ENCODE measurements around the gene ASIC3.

ASIC3 gene

DNA sequence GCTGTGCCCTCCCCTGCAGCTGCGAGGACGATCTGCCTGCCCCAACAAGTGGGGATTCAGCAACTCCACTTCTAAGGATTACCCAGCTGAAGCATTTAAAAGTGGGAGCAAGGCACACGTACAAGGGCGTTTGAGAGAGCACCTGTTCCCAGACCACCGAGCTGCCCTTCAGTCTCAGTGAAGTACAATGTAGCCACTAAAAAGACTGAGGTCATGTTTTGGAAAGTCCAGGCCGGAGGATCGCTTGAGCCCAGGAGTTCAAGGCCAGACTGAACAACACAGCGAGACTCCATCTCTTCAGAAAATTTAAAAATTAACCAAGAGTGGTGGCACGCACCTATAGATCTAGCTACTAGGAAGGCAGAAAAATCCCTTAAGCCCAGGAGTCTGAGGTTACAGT is 42.8 kb upstream of the ASIC3 start:
- no peak for DNase-seq (ENCODE audit: low read depth)
- H3K4me3 ChIP-seq (ENCODE audit: control insufficient read depth, low read depth, low read length) = no peak overlapping the region
- TF ChIP-seq, protein P1, sequence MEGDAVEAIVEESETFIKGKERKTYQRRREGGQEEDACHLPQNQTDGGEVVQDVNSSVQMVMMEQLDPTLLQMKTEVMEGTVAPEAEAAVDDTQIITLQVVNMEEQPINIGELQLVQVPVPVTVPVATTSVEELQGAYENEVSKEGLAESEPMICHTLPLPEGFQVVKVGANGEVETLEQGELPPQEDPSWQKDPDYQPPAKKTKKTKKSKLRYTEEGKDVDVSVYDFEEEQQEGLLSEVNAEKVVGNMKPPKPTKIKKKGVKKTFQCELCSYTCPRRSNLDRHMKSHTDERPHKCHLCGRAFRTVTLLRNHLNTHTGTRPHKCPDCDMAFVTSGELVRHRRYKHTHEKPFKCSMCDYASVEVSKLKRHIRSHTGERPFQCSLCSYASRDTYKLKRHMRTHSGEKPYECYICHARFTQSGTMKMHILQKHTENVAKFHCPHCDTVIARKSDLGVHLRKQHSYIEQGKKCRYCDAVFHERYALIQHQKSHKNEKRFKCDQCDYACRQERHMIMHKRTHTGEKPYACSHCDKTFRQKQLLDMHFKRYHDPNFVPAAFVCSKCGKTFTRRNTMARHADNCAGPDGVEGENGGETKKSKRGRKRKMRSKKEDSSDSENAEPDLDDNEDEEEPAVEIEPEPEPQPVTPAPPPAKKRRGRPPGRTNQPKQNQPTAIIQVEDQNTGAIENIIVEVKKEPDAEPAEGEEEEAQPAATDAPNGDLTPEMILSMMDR (IDR thresholded peaks at IDR 0.05; ENCODE audit: control insufficient read depth, insufficient read depth, low read depth, low read length, missing control alignments) = no peak

- no peak for DNase-seq (ENCODE audit: low read depth)
- TF ChIP-seq, protein P1 (IDR thresholded peaks at IDR 0.05; ENCODE audit: control insufficient read depth, insufficient read depth, low read depth, low read length, missing control alignments) = no peak
- no peak overlapping the region for H3K4me3 ChIP-seq (ENCODE audit: control insufficient read depth, low read depth, low read length)
Observed at GRCh38 chr7:151006590-151007300, 41.6 kb upstream of the ASIC3 start.

- no peak for DNase-seq (ENCODE audit: low read depth)
- TF ChIP-seq, protein P1 (IDR thresholded peaks at IDR 0.05; ENCODE audit: control insufficient read depth, insufficient read depth, low read depth, low read length, missing control alignments) = no peak
- H3K4me3 ChIP-seq (ENCODE audit: control insufficient read depth, low read depth, low read length) = no peak overlapping the region
Observed at GRCh38 chr7:151007469-151007898, 40.8 kb upstream of the ASIC3 start.

DNA sequence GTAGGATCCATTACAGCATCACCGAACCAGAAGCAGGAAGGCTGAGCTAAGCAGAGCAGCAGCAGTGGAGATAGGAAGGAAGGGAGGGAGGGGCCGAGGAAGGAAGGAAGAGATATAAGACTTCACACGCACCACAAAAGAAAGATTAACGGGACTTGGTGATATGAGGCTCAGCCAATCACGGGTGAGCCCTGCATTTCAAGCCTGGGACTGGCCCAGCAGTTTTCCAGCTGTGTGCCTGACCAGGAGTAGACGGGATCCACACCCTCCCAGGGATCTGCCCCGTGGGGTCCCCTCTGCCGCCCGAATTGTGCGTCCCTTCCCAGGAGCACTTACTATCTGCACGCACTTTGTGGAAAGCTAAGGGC is 40.2 kb upstream of the ASIC3 start:
- no peak for DNase-seq (ENCODE audit: low read depth)
- TF ChIP-seq, protein P1 (IDR thresholded peaks at IDR 0.05; ENCODE audit: control insufficient read depth, insufficient read depth, low read depth, low read length, missing control alignments) = no peak
- no peak overlapping the region for H3K4me3 ChIP-seq (ENCODE audit: control insufficient read depth, low read depth, low read length)

GRCh38 chr7:151008511-151009323 is 39.6 kb upstream of the ASIC3 start:
- TF ChIP-seq, protein P1 (IDR thresholded peaks at IDR 0.05; ENCODE audit: control insufficient read depth, insufficient read depth, low read depth, low read length, missing control alignments) = peak; percentile 53
- no peak overlapping the region for H3K4me3 ChIP-seq (ENCODE audit: control insufficient read depth, low read depth, low read length)
- no peak for DNase-seq (ENCODE audit: low read depth)

GRCh38 chr7:151009327-151010036 is 38.8 kb upstream of the ASIC3 start:
- TF ChIP-seq, protein P1 (IDR thresholded peaks at IDR 0.05; ENCODE audit: control insufficient read depth, insufficient read depth, low read depth, low read length, missing control alignments) = no peak
- no peak overlapping the region for H3K4me3 ChIP-seq (ENCODE audit: control insufficient read depth, low read depth, low read length)
- no peak for DNase-seq (ENCODE audit: low read depth)

Measured in AG09309 (cell line).